Loucy (cell line): ENCODE results near the gene PRMT1.

Experiments used
- EZH2phosphoT487 ChIP-seq: fragments of 200-600 bp; IDR thresholded peaks from 2 replicates; pipeline ENCODE4 v1.6.1; 2018; ENCODE audit warnings: antibody characterized with exemption, mild to moderate bottlenecking, moderate library complexity, borderline replicate concordance
- TF ChIP-seq, protein P1 (sequence below): fragments of 200-600 bp; sonication (generic); conservative IDR thresholded peaks from 2 replicates; pipeline ENCODE4 v1.5.1; 2014; ENCODE audit warnings: mild to moderate bottlenecking, antibody characterized with exemption, low read length

DNA sequence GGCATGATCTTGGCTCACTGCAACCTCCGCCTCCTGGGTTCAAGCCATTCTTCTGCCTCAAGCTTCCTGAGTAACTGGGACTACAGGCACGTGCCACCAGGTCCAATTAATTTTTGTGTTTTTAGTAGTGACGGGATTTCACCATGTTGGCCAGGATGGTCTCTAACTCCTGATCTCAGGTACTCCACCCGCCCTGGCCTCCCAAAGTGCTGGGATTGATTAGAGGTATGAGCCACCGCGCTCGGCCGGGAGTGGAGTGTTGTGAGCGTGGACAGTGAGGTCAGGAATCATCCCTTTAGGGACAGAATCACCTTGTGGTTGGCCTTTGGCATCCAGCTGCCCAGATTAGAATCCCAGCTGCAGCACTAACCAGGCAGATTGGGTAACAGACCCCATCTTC is 47.4 kb upstream of the PRMT1 start:
- TF ChIP-seq, protein P1, sequence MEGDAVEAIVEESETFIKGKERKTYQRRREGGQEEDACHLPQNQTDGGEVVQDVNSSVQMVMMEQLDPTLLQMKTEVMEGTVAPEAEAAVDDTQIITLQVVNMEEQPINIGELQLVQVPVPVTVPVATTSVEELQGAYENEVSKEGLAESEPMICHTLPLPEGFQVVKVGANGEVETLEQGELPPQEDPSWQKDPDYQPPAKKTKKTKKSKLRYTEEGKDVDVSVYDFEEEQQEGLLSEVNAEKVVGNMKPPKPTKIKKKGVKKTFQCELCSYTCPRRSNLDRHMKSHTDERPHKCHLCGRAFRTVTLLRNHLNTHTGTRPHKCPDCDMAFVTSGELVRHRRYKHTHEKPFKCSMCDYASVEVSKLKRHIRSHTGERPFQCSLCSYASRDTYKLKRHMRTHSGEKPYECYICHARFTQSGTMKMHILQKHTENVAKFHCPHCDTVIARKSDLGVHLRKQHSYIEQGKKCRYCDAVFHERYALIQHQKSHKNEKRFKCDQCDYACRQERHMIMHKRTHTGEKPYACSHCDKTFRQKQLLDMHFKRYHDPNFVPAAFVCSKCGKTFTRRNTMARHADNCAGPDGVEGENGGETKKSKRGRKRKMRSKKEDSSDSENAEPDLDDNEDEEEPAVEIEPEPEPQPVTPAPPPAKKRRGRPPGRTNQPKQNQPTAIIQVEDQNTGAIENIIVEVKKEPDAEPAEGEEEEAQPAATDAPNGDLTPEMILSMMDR, result no peak
- no peak for TF ChIP-seq EZH2phosphoT487
